ENCODE measurements around the gene BTBD8.

BTBD8 gene

DNA sequence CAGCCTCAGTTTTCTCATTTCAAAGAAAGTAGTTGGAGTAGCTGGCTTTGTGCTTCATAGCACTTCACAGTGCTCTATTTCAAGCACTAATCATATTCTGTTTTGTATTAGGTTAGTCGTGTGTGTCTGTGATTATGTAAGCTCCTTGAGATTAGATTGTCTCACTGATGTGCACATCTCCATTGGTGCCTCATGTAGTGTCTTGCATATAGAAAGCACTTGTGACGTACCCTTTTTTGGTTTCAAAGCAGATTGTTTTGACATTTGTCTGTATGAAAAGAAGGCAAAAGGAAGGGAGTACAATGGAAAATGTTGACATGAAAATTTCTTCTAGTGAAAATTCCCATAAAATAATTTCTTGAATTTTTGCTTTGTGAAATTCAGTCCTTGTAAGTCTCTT, 13.9 kb downstream of the BTBD8 start:
- no peak for DNase-seq

- no peak for DNase-seq
These were observed 14.4 kb downstream of the BTBD8 start for GRCh38 chr1:92094595-92094994.

GRCh38 chr1:92095874-92096273, 15.7 kb downstream of the BTBD8 start:
- no peak for DNase-seq

GRCh38 chr1:92096317-92096716, 16.2 kb downstream of the BTBD8 start:
- no peak for DNase-seq

DNA sequence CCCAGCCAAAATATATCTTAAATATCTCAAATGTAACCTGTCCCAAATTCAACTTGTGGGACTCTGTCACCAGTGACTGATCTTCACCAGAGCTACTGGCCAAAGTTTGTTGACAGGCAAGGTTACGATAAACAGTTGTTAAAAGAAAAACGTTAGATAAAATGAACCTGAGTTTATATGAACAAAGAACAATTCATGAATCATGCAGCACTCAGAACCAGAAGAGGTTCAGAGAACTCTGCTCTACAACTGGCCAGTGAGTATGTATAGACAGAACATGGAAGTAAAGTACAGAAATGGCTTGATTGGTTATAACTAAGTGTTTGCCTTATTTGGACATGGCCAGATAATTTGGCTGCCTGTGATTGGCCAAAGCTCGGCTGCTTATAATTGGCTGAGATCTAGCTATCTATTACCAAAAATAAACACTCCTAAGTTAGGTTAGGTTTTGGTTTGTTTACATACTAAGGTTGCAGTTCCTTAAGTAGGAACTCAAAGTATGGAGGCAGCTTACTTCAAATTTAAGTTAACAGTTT, 25.5 kb downstream of the BTBD8 start:
- no peak for DNase-seq

DNA sequence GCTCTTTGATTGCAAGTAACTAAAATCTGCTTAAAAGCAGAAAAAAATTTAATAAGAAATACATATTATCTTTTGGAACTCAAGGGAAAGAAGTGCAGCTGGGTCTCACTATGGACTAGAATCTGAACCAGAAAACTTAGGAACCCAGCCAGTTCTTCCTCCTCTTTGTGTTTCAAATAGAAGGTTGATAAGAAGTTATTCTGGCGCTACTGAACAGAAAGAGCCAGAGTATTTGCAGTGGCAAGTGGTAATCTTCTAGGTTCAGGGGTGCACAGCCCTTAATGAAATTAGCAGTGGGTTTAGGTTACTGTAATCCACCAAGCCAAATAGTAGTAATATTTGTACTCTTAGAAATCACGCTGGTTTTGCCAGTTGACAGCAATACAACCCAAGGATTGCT, 28.5 kb downstream of the BTBD8 start:
- no peak for DNase-seq

GRCh38 chr1:92117526-92117925, 37.4 kb downstream of the BTBD8 start:
- DNase-seq = no peak

DNA sequence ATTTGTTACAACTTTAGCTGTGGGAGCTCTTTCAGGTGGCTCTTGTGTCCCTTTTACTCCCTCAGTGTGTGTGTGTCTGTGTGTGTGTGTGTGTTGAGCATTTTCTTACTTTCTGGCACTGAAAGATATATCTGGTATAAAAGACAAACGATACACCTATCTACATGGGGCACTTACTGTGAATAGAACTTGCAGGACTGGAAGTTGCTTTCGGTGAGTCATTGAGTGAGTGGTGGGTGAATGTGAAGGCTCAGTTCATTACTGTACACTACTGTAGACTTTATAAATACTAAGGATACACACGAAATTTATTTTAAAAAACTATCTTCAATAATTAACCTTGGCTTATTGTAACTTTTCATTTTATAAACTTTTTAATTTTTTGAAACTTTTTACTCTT, 38.7 kb downstream of the BTBD8 start:
- DNase-seq = no peak

GRCh38 chr1:92123868-92124267, 43.7 kb downstream of the BTBD8 start:
- no peak for DNase-seq

GRCh38 chr1:92125204-92125603, 45.1 kb downstream of the BTBD8 start:
- no peak for DNase-seq

DNA sequence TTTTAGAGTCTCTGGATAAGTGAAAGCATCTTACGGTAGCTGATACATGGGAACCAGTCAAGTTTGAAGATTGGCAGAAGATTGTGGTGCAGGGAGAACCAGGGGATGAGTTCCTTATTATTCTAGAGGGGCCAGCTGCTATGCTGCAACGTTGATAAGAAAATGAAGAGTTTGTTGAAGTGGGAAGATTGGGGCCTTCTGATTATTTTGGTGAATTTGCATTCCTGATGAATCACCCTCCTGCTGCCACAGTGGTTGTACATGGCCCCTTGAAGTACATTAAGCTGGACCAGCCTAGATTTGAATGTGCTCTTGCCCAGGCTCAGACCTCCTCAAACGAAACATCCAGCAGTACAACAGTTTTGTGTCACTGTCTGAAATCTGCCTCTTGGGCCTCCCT, 45.9 kb downstream of the BTBD8 start:
- DNase-seq = no peak

GRCh38 chr1:92134331-92134730, 54.2 kb downstream of the BTBD8 start:
- no peak for DNase-seq

DNA sequence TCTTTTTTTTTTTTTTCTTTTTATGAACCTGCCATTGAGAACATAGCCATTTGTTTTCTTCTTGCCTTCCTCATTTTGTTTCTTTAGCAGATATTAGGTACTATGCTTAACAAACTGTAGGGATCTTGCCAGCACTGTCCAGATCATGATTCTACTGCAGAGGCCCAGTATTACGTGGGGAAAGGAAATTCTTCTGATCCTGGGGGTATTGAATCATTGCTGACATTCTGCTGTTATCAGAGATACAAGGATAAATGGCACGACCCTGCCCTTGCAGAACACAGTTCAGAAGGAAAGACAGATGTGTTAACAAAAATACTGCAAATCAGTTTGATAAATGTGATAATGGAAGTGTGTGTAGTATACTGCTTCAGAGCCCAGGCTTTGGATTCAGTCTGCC, 56.2 kb downstream of the BTBD8 start:
- no peak for DNase-seq

DNA sequence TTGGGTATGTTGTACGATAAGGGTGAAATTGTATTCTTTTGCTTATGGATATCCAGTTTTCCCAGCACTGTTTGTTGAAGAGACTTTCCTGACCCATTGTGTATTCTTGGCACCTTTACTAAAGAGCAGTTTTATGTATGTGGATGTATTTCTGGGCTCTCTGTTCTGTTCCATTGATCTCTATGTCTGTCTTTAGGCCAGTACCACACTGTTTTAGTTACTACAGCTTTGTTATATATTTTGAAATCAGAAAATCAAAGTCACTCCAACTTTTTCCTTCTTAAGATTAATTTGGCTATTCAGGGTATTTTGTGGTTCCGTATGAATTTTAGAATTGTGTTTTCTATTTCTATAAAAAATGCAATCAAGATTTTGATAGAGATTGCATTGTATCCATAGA, 74.8 kb downstream of the BTBD8 start:
- DNase-seq = no peak

DNA sequence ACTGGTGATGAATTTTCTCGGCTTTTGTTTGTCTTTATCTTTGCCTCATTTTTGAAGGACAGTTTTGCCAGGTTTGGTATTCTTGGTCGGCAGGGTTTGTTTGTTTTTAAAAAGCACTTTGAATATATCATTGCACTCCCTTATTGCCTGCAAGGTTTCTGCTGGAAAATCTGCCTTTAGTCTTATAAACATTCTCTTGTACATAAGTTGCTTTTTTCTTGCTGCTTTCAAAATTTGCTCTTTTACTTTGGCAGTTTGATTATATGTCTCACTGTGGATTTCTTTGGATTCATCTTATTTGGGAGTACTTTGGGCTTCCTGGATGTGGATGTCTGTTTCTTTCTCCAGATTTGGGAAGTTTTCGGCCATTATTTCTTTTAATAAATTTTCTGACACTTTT, 79.4 kb downstream of the BTBD8 start:
- no peak for DNase-seq

DNA sequence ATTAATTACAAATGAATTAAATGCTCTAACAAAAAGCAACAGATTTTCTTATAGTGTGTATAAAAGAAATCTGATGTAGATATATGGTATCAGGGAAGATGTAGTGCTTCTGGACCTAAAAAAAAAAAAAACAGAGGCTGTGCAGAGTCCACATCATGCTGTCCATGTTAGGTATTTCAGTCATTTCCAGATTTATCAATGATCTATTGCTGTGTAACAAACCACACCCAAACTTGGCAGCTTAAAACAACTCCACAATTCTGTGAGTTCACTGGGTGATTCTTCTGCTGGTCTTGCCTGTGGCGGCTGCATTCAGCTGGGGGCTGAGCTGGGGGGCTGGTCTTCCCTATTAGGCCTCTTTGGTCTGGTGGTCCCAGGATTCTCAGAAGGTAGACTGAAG, 85.2 kb downstream of the BTBD8 start:
- no peak for DNase-seq

DNA sequence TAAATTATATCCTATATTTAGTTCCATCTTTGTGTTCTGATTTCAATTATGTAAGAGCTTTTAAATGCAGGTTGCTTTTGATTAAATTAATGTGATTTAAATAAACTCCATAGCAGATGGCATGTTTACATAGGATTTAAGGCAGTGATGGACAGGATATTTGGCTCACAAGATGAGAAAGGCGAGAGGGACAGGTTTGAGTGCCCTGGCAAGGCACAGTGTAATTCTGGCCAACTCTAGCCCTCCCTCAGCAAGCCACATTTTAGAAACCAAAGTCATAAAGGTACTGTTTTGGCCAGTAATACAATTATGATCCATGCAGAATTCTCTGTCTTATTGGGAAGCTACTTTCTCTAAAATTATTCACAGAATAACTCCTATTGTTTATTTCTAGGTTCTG, 87.0 kb downstream of the BTBD8 start:
- no peak for DNase-seq

GRCh38 chr1:92168657-92169056, 88.5 kb downstream of the BTBD8 start:
- DNase-seq = no peak

DNA sequence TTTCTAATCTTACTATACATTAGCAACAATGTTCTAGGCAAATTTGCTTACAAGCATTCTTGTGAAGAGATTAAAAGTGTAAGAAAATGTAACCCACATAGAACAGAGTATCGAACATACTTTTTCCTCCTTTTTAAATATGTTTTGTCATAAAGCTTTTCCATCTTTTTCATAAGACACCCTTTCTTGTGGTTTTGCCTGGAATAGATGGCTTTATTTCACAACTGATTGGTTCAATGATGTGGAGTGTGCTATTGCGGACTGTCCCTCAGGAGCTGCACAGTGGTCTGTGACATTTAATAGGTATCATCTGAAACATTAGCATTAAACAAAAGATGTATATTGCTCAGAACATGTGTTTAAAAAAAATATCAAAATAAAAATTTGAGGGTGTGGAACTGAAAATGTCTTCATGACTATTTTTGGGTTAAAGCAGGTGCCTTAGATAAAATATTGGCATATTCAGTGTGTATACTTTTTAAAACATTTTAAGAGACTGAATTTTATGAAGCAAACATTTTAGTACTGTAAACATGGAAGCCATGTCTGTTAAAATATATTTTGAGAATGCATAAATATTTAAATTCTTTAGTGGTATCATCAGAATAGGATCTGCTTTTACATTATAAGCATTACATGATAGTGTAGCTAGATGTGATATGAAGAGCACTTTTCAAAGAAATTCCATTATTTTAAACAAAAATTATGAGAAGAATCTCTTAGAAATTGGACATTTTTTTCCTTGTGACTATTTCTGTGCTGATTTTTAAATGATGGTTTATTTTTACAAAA, 89.3 kb downstream of the BTBD8 start:
- DNase-seq = no peak

DNA sequence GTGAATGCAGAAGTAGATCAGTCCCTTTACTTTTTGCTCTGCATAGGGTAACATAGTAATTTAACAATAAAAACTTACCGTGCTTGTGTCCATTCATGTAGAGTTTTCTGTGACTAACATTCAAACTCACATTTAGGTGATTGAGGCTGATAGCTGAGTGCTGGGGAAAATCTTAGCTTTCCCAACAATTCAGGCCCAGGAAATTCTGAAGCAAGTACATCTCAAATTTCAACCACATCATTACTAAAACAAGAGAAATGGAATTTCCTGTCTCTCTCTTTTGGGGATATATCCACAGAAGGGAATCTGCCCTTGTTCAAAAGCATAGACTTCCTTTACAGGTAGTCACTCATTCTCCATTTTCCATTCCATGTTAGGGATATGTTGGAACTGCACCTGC, 104.5 kb downstream of the BTBD8 start:
- DNase-seq = no peak

GRCh38 chr1:92186081-92186480, 105.9 kb downstream of the BTBD8 start:
- DNase-seq = no peak

DNA sequence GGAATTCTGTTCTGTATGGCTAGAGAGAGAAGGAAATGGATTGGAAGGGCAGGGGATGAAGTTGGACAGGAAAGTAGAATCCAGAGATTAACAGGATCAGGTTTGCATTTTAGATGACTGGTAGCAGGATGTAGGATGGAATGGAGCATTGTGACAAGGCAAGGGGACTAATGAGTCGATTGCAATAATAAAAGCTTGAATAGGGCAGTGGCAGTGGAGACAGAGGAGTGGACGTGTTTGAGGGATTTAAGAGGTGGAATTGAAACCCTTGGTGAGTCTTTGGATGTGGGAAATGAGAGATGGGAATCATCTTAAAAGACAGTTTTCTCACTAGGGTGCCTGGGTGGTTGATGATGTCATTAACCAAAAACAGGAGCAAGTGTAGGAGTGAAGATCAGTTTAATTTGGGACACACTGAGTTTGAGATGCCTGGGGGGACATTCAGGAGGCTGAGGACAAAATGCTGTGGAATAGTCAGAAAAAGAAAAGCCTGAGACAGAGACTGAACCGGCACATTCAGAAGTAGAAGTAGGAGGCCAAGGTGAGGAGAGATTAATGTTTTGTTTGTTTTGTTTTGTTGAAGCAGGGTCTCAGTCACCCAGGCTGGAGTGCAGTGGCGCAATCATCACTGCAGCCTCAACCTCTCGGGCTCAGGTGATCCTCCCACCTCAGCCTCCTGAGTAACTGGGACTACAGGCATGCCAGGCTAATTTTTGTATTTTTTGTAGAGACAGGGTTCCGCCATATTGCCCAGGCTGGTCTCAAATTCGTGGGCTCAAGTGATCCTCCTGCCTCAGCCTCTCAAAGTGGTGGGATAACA, 108.5 kb downstream of the BTBD8 start:
- no peak for DNase-seq

GRCh38 chr1:92191726-92192125, 111.6 kb downstream of the BTBD8 start:
- DNase-seq = no peak

DNA sequence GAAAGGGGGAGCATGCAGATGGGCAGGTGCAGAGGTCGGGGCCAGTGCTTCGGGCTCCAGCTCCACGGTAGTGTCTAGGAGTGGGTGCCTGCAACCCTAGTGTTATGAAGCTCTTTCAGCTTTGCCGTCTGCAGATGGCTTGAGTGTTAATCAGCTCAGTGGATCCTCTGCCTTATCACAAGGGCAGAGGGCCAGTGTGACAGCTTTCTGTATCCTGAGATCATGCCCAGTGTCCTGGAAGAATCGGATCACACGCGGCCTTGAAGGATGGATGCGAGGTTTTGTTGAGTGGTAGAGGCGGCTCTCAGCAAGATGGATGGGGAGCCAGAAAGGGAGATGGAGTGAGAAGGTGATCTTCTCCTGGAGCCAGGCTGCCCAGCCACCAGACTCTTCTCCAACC, 112.1 kb downstream of the BTBD8 start:
- no peak for DNase-seq

All from effector CD4-positive, alpha-beta T cell (primary cell).